Astrocyte (in vitro differentiated cells and primary cell): ENCODE measurements around the gene FAM111B. TPM values are rescaled to one million over a fixed set of nuclear protein-coding genes. Genes with fewer than 3 reads are reported as not detected.
A peak's percentile ranks its signal among the peaks of the same experiment; 100 is the strongest.

ENCODE experiments used
- DNase-seq: peaks from one replicate; pipeline ENCODE4 v3.0.0-alpha.2; 2010; ENCODE audit warnings: low read depth
- FAIRE-seq: peaks from 2 replicates; lab custom pipeline; 2011; peaks lifted over from hg19 to GRCh38; lab: Jason Lieb, UNC
- H2AFZ ChIP-seq: 2 replicates; pipeline ENCODE4 v1.6.0; 2012; ENCODE audit warnings: low read depth, low read length, inconsistent platforms
- H3K27ac ChIP-seq: 2 replicates; pipeline ENCODE4 v1.5.1; 2011; ENCODE audit warnings: low read depth, low read length, inconsistent platforms
- H3K27me3 ChIP-seq: 2 replicates; pipeline ENCODE4 v1.6.0; 2011; ENCODE audit warnings: low read length, inconsistent platforms; ENCODE audit not compliant: insufficient read depth
- H3K36me3 ChIP-seq: 2 replicates; pipeline ENCODE4 v1.5.1; 2011; ENCODE audit warnings: low read length, inconsistent platforms; ENCODE audit not compliant: insufficient read depth
- H3K4me1 ChIP-seq: 2 replicates; pipeline ENCODE4 v1.5.1; 2011; ENCODE audit warnings: low read length, inconsistent platforms; ENCODE audit not compliant: insufficient read depth
- H3K4me2 ChIP-seq: 2 replicates; pipeline ENCODE4 v1.6.0; 2012; ENCODE audit warnings: low read length, inconsistent platforms
- H3K4me3 ChIP-seq: 2 replicates; pipeline ENCODE4 v1.5.1; 2011; ENCODE audit warnings: low read depth, mild to moderate bottlenecking, low read length, inconsistent platforms; ENCODE audit not compliant: insufficient read depth
- H3K79me2 ChIP-seq: 2 replicates; pipeline ENCODE4 v1.6.0; 2012; ENCODE audit warnings: mild to moderate bottlenecking, low read length, inconsistent platforms; ENCODE audit not compliant: insufficient read depth
- H3K9ac ChIP-seq: 2 replicates; pipeline ENCODE4 v1.6.0; 2012; ENCODE audit warnings: mild to moderate bottlenecking, low read length, inconsistent platforms
- H3K9me3 ChIP-seq: 2 replicates; pipeline ENCODE4 v1.5.1; 2012; ENCODE audit warnings: low read depth, mild to moderate bottlenecking, low read length, inconsistent platforms; ENCODE audit not compliant: insufficient read depth
- H4K20me1 ChIP-seq: 2 replicates; pipeline ENCODE4 v1.6.0; 2012; ENCODE audit warnings: low read length, inconsistent platforms; ENCODE audit not compliant: insufficient read depth
- H3K27ac Mint-ChIP-seq: one replicate; pipeline ENCODE4 v1.8.0; 2021; ENCODE audit warnings: mild to moderate bottlenecking, mixed read lengths; ENCODE audit not compliant: unreplicated experiment
- H3K27me3 Mint-ChIP-seq: one replicate; pipeline ENCODE4 v1.8.0; 2021; ENCODE audit warnings: low read depth, mixed read lengths; ENCODE audit not compliant: unreplicated experiment
- H3K36me3 Mint-ChIP-seq: one replicate; pipeline ENCODE4 v1.8.0; 2021; ENCODE audit warnings: low read depth, mixed read lengths; ENCODE audit not compliant: unreplicated experiment
- H3K4me1 Mint-ChIP-seq: one replicate; pipeline ENCODE4 v1.8.0; 2021; ENCODE audit warnings: low read depth, mixed read lengths; ENCODE audit not compliant: unreplicated experiment
- H3K4me3 Mint-ChIP-seq: one replicate; pipeline ENCODE4 v1.8.0; 2021; ENCODE audit warnings: mild to moderate bottlenecking, moderate library complexity, mixed read lengths; ENCODE audit not compliant: unreplicated experiment
- H3K9me3 Mint-ChIP-seq: one replicate; pipeline ENCODE4 v1.8.0; 2021; ENCODE audit warnings: mild to moderate bottlenecking, mixed read lengths; ENCODE audit not compliant: unreplicated experiment
- EZH2 ChIP-seq: IDR thresholded peaks from 2 replicates; pipeline ENCODE4 v1.6.1; 2012; ENCODE audit warnings: mild to moderate bottlenecking, low read length, inconsistent platforms; ENCODE audit not compliant: insufficient read depth
- total RNA-seq: library from RNA; stranded (reverse); gene quantifications from 2 replicates; pipeline ENCODE4 v1.2.1, GENCODE V29; 2021
- TF ChIP-seq, protein P1 (sequence below): IDR thresholded peaks from 2 replicates; pipeline ENCODE4 v1.5.1; 2011; ENCODE audit warnings: low read depth, mild to moderate bottlenecking, inconsistent platforms, low read length, moderate library complexity; ENCODE audit not compliant: insufficient read depth

Gene FAM111B
- total RNA-seq, 1 donor from 2014 or later, result 0.95 TPM

- Mint-ChIP-seq H3K4me3 (peak within 1 kb of the TSS; percentile 94), H3K4me1 (peaks cover 21% of the 10 kb centered on the region), H3K27ac (peak within 1 kb of the TSS; percentile 86), H3K27me3 (no peaks in the 10 kb centered on the region), H3K36me3 (peaks cover 2% of the 10 kb centered on the region), H3K9me3 (no peaks in the 10 kb centered on the region)
- H3K36me3 ChIP-seq, result no peaks in the 10 kb centered on the region
- H3K9ac ChIP-seq, result peak within 1 kb of the TSS; percentile 68
- peak within 1 kb of the TSS; percentile 64 for H3K4me3 ChIP-seq
- no peaks in the 10 kb centered on the region for H3K9me3 ChIP-seq
- TF ChIP-seq EZH2, result no peak
- TF ChIP-seq, protein P1, sequence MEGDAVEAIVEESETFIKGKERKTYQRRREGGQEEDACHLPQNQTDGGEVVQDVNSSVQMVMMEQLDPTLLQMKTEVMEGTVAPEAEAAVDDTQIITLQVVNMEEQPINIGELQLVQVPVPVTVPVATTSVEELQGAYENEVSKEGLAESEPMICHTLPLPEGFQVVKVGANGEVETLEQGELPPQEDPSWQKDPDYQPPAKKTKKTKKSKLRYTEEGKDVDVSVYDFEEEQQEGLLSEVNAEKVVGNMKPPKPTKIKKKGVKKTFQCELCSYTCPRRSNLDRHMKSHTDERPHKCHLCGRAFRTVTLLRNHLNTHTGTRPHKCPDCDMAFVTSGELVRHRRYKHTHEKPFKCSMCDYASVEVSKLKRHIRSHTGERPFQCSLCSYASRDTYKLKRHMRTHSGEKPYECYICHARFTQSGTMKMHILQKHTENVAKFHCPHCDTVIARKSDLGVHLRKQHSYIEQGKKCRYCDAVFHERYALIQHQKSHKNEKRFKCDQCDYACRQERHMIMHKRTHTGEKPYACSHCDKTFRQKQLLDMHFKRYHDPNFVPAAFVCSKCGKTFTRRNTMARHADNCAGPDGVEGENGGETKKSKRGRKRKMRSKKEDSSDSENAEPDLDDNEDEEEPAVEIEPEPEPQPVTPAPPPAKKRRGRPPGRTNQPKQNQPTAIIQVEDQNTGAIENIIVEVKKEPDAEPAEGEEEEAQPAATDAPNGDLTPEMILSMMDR, result peak; percentile 91
- FAIRE-seq (peak; percentile 17), DNase-seq (peak; percentile 65)
- H3K79me2 ChIP-seq, result no peaks in the 10 kb centered on the region
- H4K20me1 ChIP-seq, result no peaks in the 10 kb centered on the region
- peak within 1 kb of the TSS; percentile 100 for H3K4me2 ChIP-seq
- H3K27me3 ChIP-seq, result peaks cover 45% of the 10 kb centered on the region
- peak within 1 kb of the TSS; percentile 90 for H2AFZ ChIP-seq
- peaks cover 11% of the 10 kb centered on the region for H3K4me1 ChIP-seq
- H3K27ac ChIP-seq, result no peak within 1 kb of the TSS
Observed at GRCh38 chr11:59171508-59172322, 64.7 kb downstream of the FAM111B start, which contains the start of gene DTX4. DTX4 (plus strand) TSS chr11:59172132; CDS start chr11:59172596, 464 bp downstream.

GRCh38 chr11:59172345-59173079, 65.5 kb downstream of the FAM111B start:
- H3K36me3 Mint-ChIP-seq, result peaks cover 2% of the 10 kb centered on the region
- DNase-seq, result no peak
- peaks cover 21% of the 10 kb centered on the region for H3K4me1 Mint-ChIP-seq
- peak; percentile 81 for TF ChIP-seq EZH2
- TF ChIP-seq, protein P1, result no peak
- H3K27me3 ChIP-seq, result peaks cover 47% of the 10 kb centered on the region
- H3K4me1 ChIP-seq, result peaks cover 11% of the 10 kb centered on the region
- H3K4me3 ChIP-seq, result peak overlapping the region; percentile 64
- no peaks in the 10 kb centered on the region for H3K79me2 ChIP-seq
- H3K27ac ChIP-seq, result no peak overlapping the region
- no peaks in the 10 kb centered on the region for H3K9me3 Mint-ChIP-seq
- no peaks in the 10 kb centered on the region for H3K27me3 Mint-ChIP-seq
- peak overlapping the region; percentile 28 for H3K9ac ChIP-seq
- peak overlapping the region; percentile 100 for H3K4me2 ChIP-seq
- FAIRE-seq, result no peak
- H3K36me3 ChIP-seq, result no peaks in the 10 kb centered on the region
- no peaks in the 10 kb centered on the region for H4K20me1 ChIP-seq
- peak overlapping the region; percentile 90 for H2AFZ ChIP-seq
- H3K9me3 ChIP-seq, result no peaks in the 10 kb centered on the region
- peak overlapping the region; percentile 86 for H3K27ac Mint-ChIP-seq
- peak overlapping the region; percentile 94 for H3K4me3 Mint-ChIP-seq
